GM18526 (cell line): ENCODE data around the gene SEC14L5.
A peak's percentile ranks its signal among the peaks of the same experiment; 100 is the strongest.

ENCODE experiments used
- POLR2A ChIP-seq: IDR thresholded peaks from 3 replicates; pipeline ENCODE4 v1.6.1; 2011; ENCODE audit not compliant: insufficient read length; ENCODE audit errors: extremely low read depth

SEC14L5 gene

GRCh38 chr16:5028950-5029475 is 70.9 kb downstream of the SEC14L5 start:
- no peak for TF ChIP-seq POLR2A

- no peak for TF ChIP-seq POLR2A
Observed at GRCh38 chr16:5030251-5030870, 72.2 kb downstream of the SEC14L5 start.

DNA sequence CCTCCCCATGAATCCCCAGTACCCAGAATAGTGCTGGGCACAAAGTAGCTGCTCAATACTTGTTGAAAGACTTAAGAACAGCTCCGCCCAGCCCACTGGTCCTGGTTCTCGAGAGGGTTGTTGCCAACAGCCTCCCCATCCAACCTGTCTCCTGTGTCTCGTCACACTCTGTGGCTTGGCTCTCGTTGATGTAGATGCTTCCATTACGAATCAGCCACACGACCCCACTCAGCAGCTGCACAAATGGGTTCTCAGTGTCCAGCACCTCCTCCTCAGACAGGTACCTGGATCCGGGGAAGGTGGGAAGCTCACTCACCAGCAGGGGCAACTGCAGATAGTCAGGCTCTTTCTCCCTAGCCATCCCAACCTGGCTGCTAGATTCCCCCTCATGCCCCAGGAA is 73.5 kb downstream of the SEC14L5 start:
- TF ChIP-seq POLR2A = no peak

DNA sequence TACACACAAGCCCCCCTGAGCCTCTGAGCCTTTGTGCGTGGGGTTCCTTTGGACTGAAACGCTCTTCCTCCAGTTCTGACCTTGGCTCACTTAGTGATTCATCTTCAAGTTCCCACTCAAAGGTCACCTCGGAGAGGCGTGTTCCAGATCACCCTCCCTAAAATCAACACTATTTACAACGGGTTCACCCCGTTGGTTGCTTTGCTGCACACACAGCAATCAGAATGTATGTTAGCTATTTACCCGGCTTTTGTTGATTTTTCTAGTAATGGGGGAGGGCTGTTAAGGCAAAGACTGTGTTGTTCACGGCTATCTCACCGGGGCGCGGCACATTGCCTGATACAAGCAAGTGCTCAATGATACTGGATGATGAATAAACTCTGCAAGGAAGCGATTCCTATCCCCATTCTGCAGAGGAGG is 74.6 kb downstream of the SEC14L5 start:
- TF ChIP-seq POLR2A = no peak

DNA sequence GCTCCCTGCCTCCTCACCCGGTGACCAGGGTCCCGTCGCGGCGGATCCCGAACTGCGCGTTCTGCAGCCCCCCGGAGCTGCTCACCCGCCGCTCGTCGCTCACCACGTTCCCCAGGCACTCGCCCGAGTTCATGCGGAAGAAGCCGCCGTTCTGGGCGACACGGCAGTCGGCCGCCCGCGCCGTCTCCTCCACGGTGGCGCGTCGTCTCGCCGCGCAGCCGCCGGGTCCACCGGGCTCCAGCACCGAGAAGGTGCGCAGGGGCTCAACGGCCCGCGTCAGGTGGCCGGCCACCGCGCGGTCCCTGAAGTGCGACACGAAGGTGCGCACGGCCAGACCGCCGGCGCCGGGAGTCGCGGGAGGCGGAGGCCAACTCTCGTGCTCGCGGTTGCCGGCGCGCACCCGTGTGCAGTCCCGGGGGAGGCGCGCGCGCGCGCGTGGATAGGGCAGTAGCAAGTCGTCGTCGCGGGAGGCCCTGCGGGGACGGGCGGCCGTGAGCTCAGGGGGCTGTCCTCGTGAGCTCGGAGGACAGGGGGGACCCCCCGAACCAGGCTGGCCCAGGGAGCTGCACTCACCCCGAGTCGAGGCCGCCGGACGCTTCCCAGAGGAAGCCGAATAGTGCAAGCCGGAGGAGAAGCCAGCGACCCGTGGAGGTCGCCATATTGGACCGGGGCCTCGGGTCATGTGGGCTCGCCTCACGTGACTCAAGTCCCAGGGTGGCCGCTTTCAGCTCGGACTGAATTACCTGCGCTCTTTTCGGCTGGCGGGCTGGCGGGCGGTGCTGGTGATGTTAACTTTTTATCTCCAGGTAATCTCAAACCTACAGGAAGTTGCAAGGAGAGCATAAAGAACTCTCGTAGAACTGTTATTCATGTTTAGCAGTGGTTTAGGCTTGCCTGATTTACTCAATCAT is 75.4 kb downstream of the SEC14L5 start, which contains the start of gene NAGPA:
TSS of gene NAGPA (minus strand) at position 680 of the 911 bp plus-strand sequence. CDS start at position 659, 21 bp downstream.
- peak; percentile 60 for TF ChIP-seq POLR2A

GRCh38 chr16:5034167-5034523 is 76.0 kb downstream of the SEC14L5 start:
- no peak for TF ChIP-seq POLR2A

DNA sequence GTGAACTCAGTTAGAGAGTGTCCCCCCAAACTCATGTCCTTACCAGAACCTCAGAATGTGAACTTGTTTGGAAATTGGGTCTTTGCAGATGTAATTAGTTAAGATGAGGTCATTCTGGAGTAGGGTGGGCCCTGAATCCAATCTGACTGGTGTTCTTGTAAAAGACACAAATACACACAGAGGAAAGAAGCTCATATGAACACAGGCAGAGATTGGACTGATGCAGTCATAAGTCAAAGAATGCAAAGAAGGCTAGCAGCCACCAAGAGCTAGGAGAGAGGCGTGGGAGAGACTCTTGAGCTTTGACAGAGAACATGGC is 77.7 kb downstream of the SEC14L5 start:
- TF ChIP-seq POLR2A = no peak

DNA sequence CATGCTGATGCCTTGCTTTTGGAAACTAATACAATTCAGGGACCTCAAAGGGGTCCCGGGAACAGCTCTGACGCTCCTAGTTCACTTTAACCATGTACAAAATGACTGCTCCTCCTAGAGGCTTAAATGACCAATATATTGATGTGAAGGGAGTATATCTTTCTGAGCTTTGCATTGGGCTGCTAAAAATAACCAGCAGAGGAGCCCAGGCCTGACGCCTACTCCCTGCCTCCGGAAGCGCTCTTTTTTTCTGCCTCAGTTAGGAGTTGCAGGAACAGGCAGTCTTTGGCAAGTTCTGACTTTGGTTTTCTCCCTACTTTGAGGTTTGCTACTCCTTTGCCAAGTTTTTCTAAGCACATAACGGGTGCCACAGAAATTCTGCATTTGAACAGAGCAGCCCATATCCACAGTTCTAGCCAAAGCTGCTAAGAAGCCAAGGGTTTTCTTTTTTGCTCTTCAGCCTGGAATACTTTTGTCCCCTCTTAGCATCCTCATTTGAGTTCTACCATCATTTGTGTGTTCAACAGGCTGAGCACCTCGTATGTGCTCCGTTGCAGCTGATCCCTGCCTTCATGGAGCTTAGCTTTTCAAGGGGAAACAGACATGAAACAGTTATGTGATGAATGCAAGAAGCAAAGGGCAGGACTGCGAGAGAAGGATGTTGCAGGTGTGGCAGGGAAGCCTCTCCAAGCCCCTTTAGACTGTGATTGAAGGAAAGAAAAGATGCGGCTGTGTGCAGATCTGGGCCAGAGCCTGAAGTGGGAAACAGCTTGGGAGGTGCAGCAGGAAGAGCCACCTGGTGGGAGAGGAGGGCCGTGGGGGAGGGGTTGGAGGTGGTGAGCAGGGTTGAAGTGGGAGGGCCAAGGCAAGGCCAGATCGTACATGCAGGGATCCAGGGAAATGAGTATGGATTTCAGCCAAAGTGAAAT is 78.4 kb downstream of the SEC14L5 start:
- TF ChIP-seq POLR2A = no peak

GRCh38 chr16:5040451-5040850 is 82.3 kb downstream of the SEC14L5 start:
- TF ChIP-seq POLR2A = no peak

DNA sequence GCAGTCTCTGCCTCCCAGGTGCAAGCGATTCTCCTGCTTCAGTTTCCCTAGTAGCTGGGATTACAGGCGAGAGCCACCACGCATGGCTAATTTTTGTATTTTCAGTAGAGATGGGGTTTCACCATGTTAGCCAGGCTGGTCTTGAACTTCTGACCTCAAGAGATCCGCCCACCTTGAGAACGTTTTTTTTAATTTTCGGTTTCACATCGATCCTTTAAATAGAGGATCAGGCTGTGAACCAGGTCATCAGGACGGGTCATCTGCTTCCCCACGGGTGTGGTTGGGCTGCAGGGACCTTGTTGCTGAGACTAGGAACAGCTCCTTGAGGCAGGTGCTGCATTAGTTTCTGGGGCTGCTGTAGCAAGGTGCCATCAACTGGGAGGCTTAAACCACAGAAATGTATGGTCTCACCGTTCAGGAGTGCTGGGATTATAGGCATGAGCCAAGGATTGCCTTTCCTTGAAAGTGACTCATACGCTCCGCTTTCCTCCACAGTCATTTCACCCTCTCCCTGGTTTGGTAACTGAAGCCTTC is 83.5 kb downstream of the SEC14L5 start:
- no peak for TF ChIP-seq POLR2A

- TF ChIP-seq POLR2A = no peak
Observed at GRCh38 chr16:5042574-5043171, 84.5 kb downstream of the SEC14L5 start.

DNA sequence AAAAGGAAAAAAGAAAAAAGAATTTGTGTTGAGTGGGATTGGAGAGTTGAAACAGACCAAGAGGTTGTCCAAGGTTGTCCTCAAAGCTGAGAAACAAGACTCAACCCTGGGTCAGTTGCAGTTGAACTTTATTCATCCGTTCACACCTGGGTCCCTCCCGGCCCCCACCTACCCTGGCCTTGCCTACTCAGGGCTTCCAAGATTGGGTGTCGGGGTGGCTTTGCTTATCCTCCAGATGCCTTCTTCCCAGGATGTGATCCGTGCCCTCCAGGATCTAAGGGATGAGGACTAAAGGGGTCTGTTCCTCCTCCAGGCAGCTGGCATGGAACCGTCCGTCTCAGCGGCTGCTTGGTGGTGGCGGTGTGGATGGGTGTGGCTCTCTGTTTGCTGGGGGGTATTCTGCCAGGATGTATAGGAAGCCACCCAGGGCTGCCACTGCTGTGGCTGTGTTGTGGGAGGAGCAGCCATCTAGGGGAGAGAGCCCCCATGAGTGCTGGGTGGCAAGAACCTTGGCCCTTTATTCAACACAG is 85.9 kb downstream of the SEC14L5 start:
- TF ChIP-seq POLR2A = no peak

GRCh38 chr16:5045499-5046115 is 87.5 kb downstream of the SEC14L5 start:
- TF ChIP-seq POLR2A = no peak

- TF ChIP-seq POLR2A = no peak
Observed at GRCh38 chr16:5046914-5047313, 88.8 kb downstream of the SEC14L5 start.
